ENCODE data around the gene HOXD8.

- TF ChIP-seq CTCF (IDR thresholded peaks at IDR 0.05) = no peak
- no peak for TF ChIP-seq POLR2AphosphoS5 (IDR thresholded peaks at IDR 0.05)
These were observed 28.2 kb upstream of the HOXD8 start for GRCh38 chr2:176101216-176101830.
